ENCODE results near the gene PPP3CA.

PPP3CA gene

GRCh38 chr4:101329592-101329991, 17.7 kb downstream of the PPP3CA start:
- DNase-seq: no peak

- no peak for DNase-seq
Measured at GRCh38 chr4:101328063-101328602, 19.2 kb downstream of the PPP3CA start.

- DNase-seq: no peak
Measured at GRCh38 chr4:101326576-101326975, 20.8 kb downstream of the PPP3CA start.

- DNase-seq: no peak
Measured at GRCh38 chr4:101322743-101323142, 24.6 kb downstream of the PPP3CA start.

GRCh38 chr4:101321481-101322042, 25.8 kb downstream of the PPP3CA start:
- no peak for DNase-seq

GRCh38 chr4:101315786-101316185, 31.5 kb downstream of the PPP3CA start:
- no peak for DNase-seq

GRCh38 chr4:101315041-101315440, 32.3 kb downstream of the PPP3CA start:
- DNase-seq: no peak

- no peak for DNase-seq
Measured at GRCh38 chr4:101309925-101310324, 37.4 kb downstream of the PPP3CA start.

GRCh38 chr4:101307899-101308298, 39.4 kb downstream of the PPP3CA start:
- DNase-seq: no peak

- no peak for DNase-seq
Measured at GRCh38 chr4:101306764-101307615, 40.3 kb downstream of the PPP3CA start.

- DNase-seq: no peak
Measured at GRCh38 chr4:101306225-101306624, 41.1 kb downstream of the PPP3CA start.

GRCh38 chr4:101304916-101305315, 42.4 kb downstream of the PPP3CA start:
- no peak for DNase-seq

GRCh38 chr4:101299899-101300540, 47.3 kb downstream of the PPP3CA start:
- no peak for DNase-seq

GRCh38 chr4:101299021-101299420, 48.3 kb downstream of the PPP3CA start:
- DNase-seq: no peak

- DNase-seq: no peak
Measured at GRCh38 chr4:101295691-101296090, 51.6 kb downstream of the PPP3CA start.

- DNase-seq: peak; percentile 39
Measured at GRCh38 chr4:101294597-101294996, 52.7 kb downstream of the PPP3CA start.

- no peak for DNase-seq
Measured at GRCh38 chr4:101292901-101293300, 54.4 kb downstream of the PPP3CA start.

GRCh38 chr4:101292214-101292613, 55.1 kb downstream of the PPP3CA start:
- peak; percentile 76 for DNase-seq

GRCh38 chr4:101291198-101291597, 56.1 kb downstream of the PPP3CA start:
- no peak for DNase-seq

GRCh38 chr4:101290654-101291053, 56.7 kb downstream of the PPP3CA start:
- DNase-seq: no peak

- DNase-seq: no peak
Measured at GRCh38 chr4:101289306-101289705, 58.0 kb downstream of the PPP3CA start.

- DNase-seq: peak; percentile 40
Measured at GRCh38 chr4:101288365-101289145, 58.8 kb downstream of the PPP3CA start.

- DNase-seq: no peak
Measured at GRCh38 chr4:101287324-101287723, 60.0 kb downstream of the PPP3CA start.
